ENCODE measurements around the gene CR2. TPM values are rescaled to one million over a fixed set of nuclear protein-coding genes. Genes with fewer than 3 reads are reported as not detected.
"Not testable (repeated sequence)": the region's sequence is repeated elsewhere in the genome, so short reads cannot be mapped to it uniquely, and the experiment has no call there.

The CR2 gene
- total RNA-seq, 1 experiment from 2014 or later = 1.8 TPM

GRCh38 chr1:207536263-207536662, 82.1 kb downstream of the CR2 start:
- not testable (repeated sequence) for H3K23me2 ChIP-seq (ENCODE audit: insufficient read length, low read depth, low read length, poor library complexity, severe bottlenecking); H2BK20ac ChIP-seq (ENCODE audit: low read depth, low read length, poor library complexity, severe bottlenecking); H3K14ac ChIP-seq (ENCODE audit: insufficient read depth, low read length)

More at GRCh38 chr1:207536263-207536662, 82.1 kb downstream of the CR2 start:
- H3K18ac ChIP-seq (ENCODE audit: insufficient read length, low read depth, low read length); H3K4me1 ChIP-seq (ENCODE audit: insufficient read depth, low read length); H3K79me2 ChIP-seq (ENCODE audit: insufficient read depth, low read length); H3K27ac ChIP-seq (ENCODE audit: insufficient read length, low read depth, low read length); H2BK5ac ChIP-seq (ENCODE audit: insufficient read length, low read length); H4K5ac ChIP-seq (ENCODE audit: insufficient read length, low read depth, low read length); H3K36me3 Mint-ChIP-seq (ENCODE audit: insufficient read depth in 1 of 3, low read depth in 3 of 3); H3K9me3 ChIP-seq (ENCODE audit: control insufficient read depth, low read depth, low read length); H3K9me3 Mint-ChIP-seq; H3T11ph ChIP-seq (ENCODE audit: low read length); H4K8ac ChIP-seq (replicated peaks; ENCODE audit: insufficient read length, low read depth, low read length); H3K23ac ChIP-seq (ENCODE audit: insufficient read length, low read depth, low read length); H3K4me2 ChIP-seq (ENCODE audit: insufficient read depth, insufficient read length, low read length); H2BK120ac ChIP-seq (ENCODE audit: low read depth, low read length, poor library complexity, severe bottlenecking); H4K91ac ChIP-seq (ENCODE audit: insufficient read length, low read depth, low read length); H2AK5ac ChIP-seq (ENCODE audit: insufficient read length, low read length); H3K79me1 ChIP-seq (ENCODE audit: insufficient read depth, low read depth, low read length, poor library complexity, severe bottlenecking); DNase-seq; H3K27ac Mint-ChIP-seq; H3K9ac ChIP-seq (ENCODE audit: extremely low read depth, insufficient read length, low read length); H2BK12ac ChIP-seq (ENCODE audit: insufficient read length, low read depth, low read length); H2AFZ ChIP-seq (ENCODE audit: low read length); H4K20me1 ChIP-seq (ENCODE audit: control insufficient read depth, insufficient read depth, insufficient read length); H3K27me3 ChIP-seq (ENCODE audit: insufficient read depth, low read length); H3K4me1 Mint-ChIP-seq; H3K56ac ChIP-seq (ENCODE audit: insufficient read length, low read depth, low read length); H3K27me3 Mint-ChIP-seq (ENCODE audit: low read depth); H3K4me3 Mint-ChIP-seq; H3K4ac ChIP-seq (ENCODE audit: low read depth, low read length); H2BK15ac ChIP-seq (ENCODE audit: low read depth, low read length): not testable (repeated sequence)
- WGBS (ENCODE audit: extremely low coverage, insufficient read length, low lambda C conversion rate) = no CpG with 5 or more reads among the region's 5 CpGs

Other genes with a start within 250 kb of the CR2 start
- gene CD55, start 132.7 kb upstream of the CR2 start, total RNA-seq (2021) = 17.3 and 18.3 TPM in 2 replicates
- gene CR1, start 41.8 kb downstream of the CR2 start, total RNA-seq (2021) = 0.02 and 0.04 TPM in 2 replicates
- 0.37 TPM in 1 of 2 replicates, not detected in the other for gene CR1L, start 190.8 kb downstream of the CR2 start, total RNA-seq (2021)

Measured in H9 (cell line).